Progenitor cell of endocrine pancreas (in vitro differentiated cells): ENCODE measurements around the gene MRPL18. TPM values are rescaled to one million over a fixed set of nuclear protein-coding genes. Genes with fewer than 3 reads are reported as not detected.

ENCODE experiments used
- DNase-seq: peaks from one replicate; pipeline ENCODE4 v3.0.0; 2021; ENCODE audit warnings: low spot score; ENCODE audit not compliant: unreplicated experiment
- H3K27ac Mint-ChIP-seq: 2 replicates; pipeline ENCODE4 v1.8.0; 2021; ENCODE audit warnings: mild to moderate bottlenecking, moderate library complexity, mixed read lengths
- H3K27me3 Mint-ChIP-seq: 2 replicates; pipeline ENCODE4 v1.8.0; 2021; ENCODE audit warnings: mixed read lengths
- H3K36me3 Mint-ChIP-seq: 2 replicates; pipeline ENCODE4 v1.8.0; 2022; ENCODE audit warnings: mixed read lengths; ENCODE audit not compliant: insufficient read depth
- H3K4me1 Mint-ChIP-seq: 2 replicates; pipeline ENCODE4 v1.8.0; 2021; ENCODE audit warnings: low read depth, mixed read lengths
- H3K4me3 Mint-ChIP-seq: 2 replicates; pipeline ENCODE4 v1.8.0; 2021; ENCODE audit warnings: low read depth, mild to moderate bottlenecking, moderate library complexity, mixed read lengths
- H3K9me3 Mint-ChIP-seq: 2 replicates; pipeline ENCODE4 v1.8.0; 2021; ENCODE audit warnings: low read depth, mixed read lengths
- CTCF ChIP-seq: fragments of 200-600 bp; sonication (generic); IDR thresholded peaks from one replicate; pipeline ENCODE4 v1.5.0; 2021; ENCODE audit warnings: antibody characterized with exemption, mild to moderate bottlenecking; ENCODE audit not compliant: unreplicated experiment
- total RNA-seq: library from RNA; stranded (reverse); gene quantifications from 2 replicates; pipeline ENCODE4 v1.2.1, GENCODE V29; 2021

MRPL18 gene
- total RNA-seq, 1 donor from 2014 or later: 45.0 TPM

GRCh38 chr6:159758031-159759001, 32.0 kb upstream of the MRPL18 start:
- TF ChIP-seq CTCF: no peak
- H3K27me3 Mint-ChIP-seq: no peaks in the 10 kb centered on the region
- peak overlapping the region; percentile 19 for H3K4me3 Mint-ChIP-seq
- H3K4me1 Mint-ChIP-seq: peaks cover 20% of the 10 kb centered on the region
- peaks cover 29% of the 10 kb centered on the region for H3K36me3 Mint-ChIP-seq
- no peak for DNase-seq
- H3K27ac Mint-ChIP-seq: peak overlapping the region; percentile 65
- no peaks in the 10 kb centered on the region for H3K9me3 Mint-ChIP-seq

- peaks cover 21% of the 10 kb centered on the region for H3K4me1 Mint-ChIP-seq
- TF ChIP-seq CTCF: no peak
- H3K4me3 Mint-ChIP-seq: peak overlapping the region; percentile 35
- no peaks in the 10 kb centered on the region for H3K27me3 Mint-ChIP-seq
- no peaks in the 10 kb centered on the region for H3K9me3 Mint-ChIP-seq
- H3K36me3 Mint-ChIP-seq: peaks cover 29% of the 10 kb centered on the region
- no peak for DNase-seq
- peak overlapping the region; percentile 79 for H3K27ac Mint-ChIP-seq
Measured at GRCh38 chr6:159759645-159760044, 30.6 kb upstream of the MRPL18 start.

DNA sequence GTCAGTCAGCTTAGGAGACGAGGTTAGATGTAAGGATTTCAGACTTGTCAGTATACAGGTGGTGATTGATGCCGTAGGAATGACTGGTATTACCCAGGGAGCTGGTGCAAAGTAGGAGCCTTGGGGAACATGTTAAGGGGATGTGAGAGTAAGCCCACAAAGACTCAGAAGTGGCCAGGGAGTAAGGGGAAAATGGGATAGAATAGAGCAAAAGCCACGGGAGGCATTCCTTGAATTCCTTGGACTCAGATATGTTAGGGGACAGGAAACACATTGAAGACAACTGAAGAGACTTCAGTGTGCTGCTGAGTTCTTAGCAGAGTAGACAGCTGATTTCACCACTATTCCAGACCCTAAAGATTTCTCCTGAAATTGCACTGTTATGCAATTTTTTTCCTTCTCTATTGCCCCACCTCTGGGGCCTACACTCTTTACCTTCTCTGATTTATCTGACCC, 29.6 kb upstream of the MRPL18 start:
- no peak for DNase-seq
- Mint-ChIP-seq H3K27me3 (no peaks in the 10 kb centered on the region), H3K36me3 (peaks cover 26% of the 10 kb centered on the region), H3K9me3 (no peaks in the 10 kb centered on the region), H3K4me3 (peak overlapping the region; percentile 92), H3K27ac (peak overlapping the region; percentile 98), H3K4me1 (peaks cover 23% of the 10 kb centered on the region)
- TF ChIP-seq CTCF: no peak

DNA sequence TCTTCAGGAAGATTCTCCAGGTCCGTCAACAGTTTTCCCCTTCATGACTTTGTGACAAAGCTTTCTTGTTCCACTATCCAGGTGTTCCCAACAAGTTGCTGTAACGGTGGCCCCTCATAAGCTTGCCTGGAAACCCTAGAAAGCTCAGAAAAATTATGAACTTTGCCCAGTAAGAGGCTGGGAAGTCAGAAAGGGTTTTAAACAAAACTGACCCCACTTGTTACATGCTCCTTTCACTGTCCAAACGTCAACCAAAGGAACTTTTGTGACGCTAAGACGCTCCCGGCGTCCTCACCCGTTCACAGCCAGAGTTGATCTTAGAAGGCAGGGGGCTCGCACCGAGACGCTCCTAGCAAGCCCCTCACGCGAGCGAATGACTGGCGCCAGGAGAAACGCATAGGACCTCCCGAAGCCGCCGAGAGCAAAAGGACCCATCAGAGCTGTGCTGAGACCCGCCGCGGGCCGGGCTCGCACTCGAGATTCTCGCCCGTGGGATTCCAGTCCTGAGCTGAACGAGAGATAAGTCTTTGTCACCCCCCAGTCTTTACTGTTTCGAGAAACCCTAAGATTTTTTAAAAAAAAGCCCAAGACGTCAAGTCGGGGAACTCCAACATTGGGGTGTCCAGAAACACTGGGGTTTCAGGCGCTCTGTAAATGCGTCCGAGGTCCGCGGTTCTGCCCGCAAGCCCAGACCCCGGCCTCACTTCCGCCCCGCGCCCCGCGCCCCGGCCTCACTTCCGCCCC, 29.0 kb upstream of the MRPL18 start:
- H3K4me1 Mint-ChIP-seq: peaks cover 25% of the 10 kb centered on the region
- peak; percentile 15 for DNase-seq
- H3K4me3 Mint-ChIP-seq: peak overlapping the region; percentile 92
- peaks cover 24% of the 10 kb centered on the region for H3K36me3 Mint-ChIP-seq
- H3K27me3 Mint-ChIP-seq: no peaks in the 10 kb centered on the region
- peak overlapping the region; percentile 98 for H3K27ac Mint-ChIP-seq
- no peaks in the 10 kb centered on the region for H3K9me3 Mint-ChIP-seq
- TF ChIP-seq CTCF: no peak
